GM19468 (cell line): ENCODE data around the gene RAB3C.

Source experiments
- ATAC-seq: cut with Tn5 transposase; IDR thresholded peaks from one replicate; pipeline ENCODE4 v1.9.1; 2021; ENCODE audit warnings: mild to moderate bottlenecking, moderate library complexity, moderate number of reproducible peaks; ENCODE audit not compliant: unreplicated experiment; ENCODE audit errors: extremely low read depth

The RAB3C gene

GRCh38 chr5:58803056-58803455 is 220.2 kb downstream of the RAB3C start:
- ATAC-seq, result no peak

- no peak for ATAC-seq
Observed at GRCh38 chr5:58804291-58804690, 221.4 kb downstream of the RAB3C start.

- no peak for ATAC-seq
Observed at GRCh38 chr5:58810086-58810485, 227.2 kb downstream of the RAB3C start.

- ATAC-seq, result no peak
Observed at GRCh38 chr5:58813855-58814254, 231.0 kb downstream of the RAB3C start.

GRCh38 chr5:58816181-58816731 is 233.4 kb downstream of the RAB3C start:
- no peak for ATAC-seq

- no peak for ATAC-seq
Observed at GRCh38 chr5:58818465-58818864, 235.6 kb downstream of the RAB3C start.

- no peak for ATAC-seq
Observed at GRCh38 chr5:58825441-58825840, 242.6 kb downstream of the RAB3C start.

- ATAC-seq, result no peak
Observed at GRCh38 chr5:58825899-58826298, 243.0 kb downstream of the RAB3C start.

- no peak for ATAC-seq
Observed at GRCh38 chr5:58827463-58827862, 244.6 kb downstream of the RAB3C start.

- no peak for ATAC-seq
Observed at GRCh38 chr5:58828258-58828657, 245.4 kb downstream of the RAB3C start.

- ATAC-seq, result no peak
Observed at GRCh38 chr5:58834242-58835225, 251.7 kb downstream of the RAB3C start.

- no peak for ATAC-seq
Observed at GRCh38 chr5:58836351-58836750, 253.5 kb downstream of the RAB3C start.

GRCh38 chr5:58838729-58839128 is 255.9 kb downstream of the RAB3C start:
- ATAC-seq, result no peak

- ATAC-seq, result no peak
Observed at GRCh38 chr5:58842852-58843251, 260.0 kb downstream of the RAB3C start.

- no peak for ATAC-seq
Observed at GRCh38 chr5:58844395-58844794, 261.5 kb downstream of the RAB3C start.

- ATAC-seq, result no peak
Observed at GRCh38 chr5:58847041-58847440, 264.2 kb downstream of the RAB3C start.

GRCh38 chr5:58849223-58849622 is 266.3 kb downstream of the RAB3C start:
- no peak for ATAC-seq

- no peak for ATAC-seq
Observed at GRCh38 chr5:58849921-58850667, 267.2 kb downstream of the RAB3C start.

GRCh38 chr5:58851153-58851552 is 268.3 kb downstream of the RAB3C start:
- no peak for ATAC-seq

GRCh38 chr5:58851571-58851970 is 268.7 kb downstream of the RAB3C start:
- ATAC-seq, result no peak

- no peak for ATAC-seq
Observed at GRCh38 chr5:58852566-58852965, 269.7 kb downstream of the RAB3C start.
